Activated CD4-positive, alpha-beta T cell treated with anti-CD3 and anti-CD28 coated beads for 36 hours (primary cell): ENCODE data around the gene PDLIM1. TPM values are rescaled to one million over a fixed set of nuclear protein-coding genes. Genes with fewer than 3 reads are reported as not detected.

Experiments used
- ATAC-seq: fragments of 200-7000 bp; cut with Tn5 transposase; one replicate; pipeline ENCODE4 v1.10.0; 2021; ENCODE audit warnings: mild to moderate bottlenecking, moderate library complexity
- CTCF ChIA-PET: fragments of 350-600 bp; sonication (Branson Sonifier 250); formaldehyde crosslinking; loops from one replicate; lab custom pipeline; 2021; ENCODE audit warnings: antibody characterized with exemption; lab: Charles Lee
- POLR2A ChIA-PET: fragments of 350-600 bp; sonication (Branson Sonifier 250); formaldehyde crosslinking; loops from one replicate; lab custom pipeline; 2021; ENCODE audit warnings: antibody characterized with exemption, inconsistent platforms; lab: Charles Lee
- DNase-seq: peaks from one replicate; pipeline ENCODE4 v3.0.0-alpha.2; 2020
- H3K27ac Mint-ChIP-seq: one replicate; pipeline ENCODE4 v1.8.0; 2021; ENCODE audit warnings: mixed read lengths
- H3K27me3 Mint-ChIP-seq: one replicate; pipeline ENCODE4 v1.8.0; 2021; ENCODE audit warnings: mixed read lengths
- H3K36me3 Mint-ChIP-seq: one replicate; pipeline ENCODE4 v1.8.0; 2021; ENCODE audit warnings: low read depth, mixed read lengths
- H3K4me1 Mint-ChIP-seq: one replicate; pipeline ENCODE4 v1.8.0; 2021; ENCODE audit warnings: mixed read lengths
- H3K4me3 Mint-ChIP-seq: one replicate; pipeline ENCODE4 v1.8.0; 2021; ENCODE audit warnings: mild to moderate bottlenecking, moderate library complexity, mixed read lengths
- H3K9me3 Mint-ChIP-seq: one replicate; pipeline ENCODE4 v1.8.0; 2021; ENCODE audit warnings: low read depth, mixed read lengths
- intact Hi-C, 2 experiments: fragments of 100-400 bp; cut with DNase I in 1 of 2; cut with micrococcal nuclease in 1 of 2; formaldehyde crosslinking; loops; one replicate each; pipeline versions ENCODE4 v1.14.2 to v1.15.1; 2022 to 2024; cut with DNase I, micrococcal nuclease
- total RNA-seq, 2 experiments: library from RNA; stranded (reverse); gene quantifications; one replicate each; pipeline ENCODE4 v1.2.3, GENCODE V29; 2021

PDLIM1 gene
- total RNA-seq, 2 experiments from 2014 or later = 0.34 to 0.53 TPM

- Mint-ChIP-seq H3K36me3 (no peaks in the 10 kb centered on the region), H3K4me1 (peaks cover 3% of the 10 kb centered on the region), H3K9me3 (no peaks in the 10 kb centered on the region), H3K4me3 (no peak overlapping the region), H3K27ac (no peak overlapping the region), H3K27me3 (peaks cover 10% of the 10 kb centered on the region)
- intact Hi-C loops = loop anchor here in 1 of 2 experiments (10.0 kb wide), 1 partner anchor 54 kb away; no protein-coding TSS in a partner anchor
- no peak for ATAC-seq
- ChIA-PET CTCF (interaction anchor here (0.7 to 1.4 kb wide), 2 partner anchors 53 to 55 kb away, joined by 4 to 8 read pairs; no protein-coding TSS in a partner anchor), POLR2A (no interaction called here)
- DNase-seq = no peak
Measured at GRCh38 chr10:95188593-95188992, 102.2 kb downstream of the PDLIM1 start.

GRCh38 chr10:95187617-95188016 lies 103.2 kb downstream of the PDLIM1 start:
- ChIA-PET POLR2A (no interaction called here), CTCF (interaction anchor here (0.8 kb wide), 2 partner anchors 30 to 53 kb away, joined by 3 to 4 read pairs; no protein-coding TSS in a partner anchor)
- Mint-ChIP-seq H3K36me3 (no peaks in the 10 kb centered on the region), H3K4me1 (peaks cover 3% of the 10 kb centered on the region), H3K4me3 (no peak overlapping the region), H3K27me3 (peaks cover 10% of the 10 kb centered on the region), H3K9me3 (no peaks in the 10 kb centered on the region), H3K27ac (no peak overlapping the region)
- ATAC-seq = no peak
- intact Hi-C loops = loop anchor here in 1 of 2 experiments (10.0 kb wide), 1 partner anchor 53 kb away; no protein-coding TSS in a partner anchor
- DNase-seq = no peak

Other genes starting within 250 kb of the PDLIM1 start
- under 1 TPM in 1 of 2 experiments, not detected in 1; 0.14 TPM for gene CYP2C8, start 221.5 kb downstream of the PDLIM1 start, total RNA-seq
- not detected for gene ACSM6, start 96.8 kb downstream of the PDLIM1 start, total RNA-seq